GM19099 (cell line): ENCODE measurements around the gene SGCD.

Source experiments
- POLR2A ChIP-seq: IDR thresholded peaks from 3 replicates; pipeline ENCODE4 v1.6.1; 2011; ENCODE audit warnings: low read depth; ENCODE audit not compliant: insufficient read length; ENCODE audit errors: extremely low read depth

Gene SGCD

DNA sequence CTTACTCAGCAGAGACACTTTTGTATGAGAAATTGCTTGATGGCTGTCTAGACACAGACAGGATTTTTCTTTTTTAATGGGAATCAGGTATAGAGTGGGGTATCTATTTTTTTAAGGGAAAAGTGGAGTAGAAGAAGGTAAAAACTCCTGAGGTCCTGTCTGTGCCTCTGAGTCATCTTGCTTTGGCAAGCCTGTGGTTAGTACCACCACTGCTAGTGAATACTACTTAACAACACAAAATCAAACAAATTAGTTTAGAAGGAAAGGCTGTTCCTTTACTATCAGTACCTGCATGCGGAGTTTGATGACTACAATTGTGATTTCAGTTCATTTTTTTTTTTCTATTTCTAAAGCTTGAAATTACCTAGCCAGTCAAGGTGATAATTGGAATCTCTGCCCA, 372.2 kb downstream of the SGCD start:
- no peak for TF ChIP-seq POLR2A

DNA sequence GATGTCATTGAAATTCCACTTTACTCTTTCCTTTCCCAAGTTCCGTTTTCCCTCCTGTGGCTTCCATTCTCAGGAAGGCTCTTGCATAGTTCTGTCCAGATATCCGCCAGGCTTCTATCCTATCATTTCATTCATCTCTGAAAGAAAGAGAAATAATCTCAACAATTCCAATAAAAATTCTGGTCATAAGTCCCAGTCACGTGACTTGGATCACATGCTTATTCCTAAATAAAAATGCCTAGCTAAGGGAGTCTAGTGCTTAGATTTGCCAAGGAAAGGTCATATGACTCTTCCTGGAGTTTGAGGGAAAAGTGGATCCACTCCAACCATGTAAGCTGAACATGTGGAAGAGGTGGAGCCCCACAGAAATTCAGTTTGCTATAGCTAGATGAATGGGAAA, 377.2 kb downstream of the SGCD start:
- no peak for TF ChIP-seq POLR2A

DNA sequence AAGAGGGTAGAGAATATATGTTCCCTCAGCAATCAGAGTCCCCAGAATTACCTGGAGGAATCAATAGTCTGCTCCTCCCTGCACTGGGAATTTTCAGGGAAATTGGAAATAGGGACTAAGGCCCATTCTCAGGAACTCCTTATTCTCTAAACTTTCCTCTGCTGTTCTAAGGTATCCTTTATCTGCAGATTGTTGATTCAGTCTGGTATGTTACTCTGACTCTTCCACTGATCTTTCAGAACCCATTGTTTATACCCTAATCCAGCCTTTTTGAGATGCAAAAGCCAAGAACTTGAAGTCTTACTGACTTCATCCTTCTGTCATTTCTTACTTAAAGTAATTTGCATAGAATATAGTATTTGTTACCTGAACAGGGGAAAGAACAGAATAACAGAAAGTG, 379.7 kb downstream of the SGCD start:
- no peak for TF ChIP-seq POLR2A

DNA sequence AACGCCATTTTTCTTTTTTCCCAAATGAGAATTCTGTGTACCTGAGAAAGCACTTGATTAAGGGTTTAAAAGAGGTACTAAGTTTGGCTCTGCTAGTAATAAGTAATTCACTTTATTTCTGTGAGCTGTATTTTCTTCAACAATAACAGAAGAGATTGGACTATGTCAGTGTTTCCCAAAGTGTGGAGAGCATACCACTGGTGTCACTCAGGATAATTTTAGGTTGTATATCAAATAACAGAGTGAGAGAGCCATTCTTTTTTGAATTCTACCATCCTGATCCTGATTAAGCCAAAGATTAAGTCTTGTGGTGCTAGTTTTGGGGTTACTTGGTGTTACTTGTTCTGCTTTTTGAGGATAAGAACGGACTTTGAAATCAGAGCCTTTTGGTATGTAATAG, 380.8 kb downstream of the SGCD start:
- no peak for TF ChIP-seq POLR2A

DNA sequence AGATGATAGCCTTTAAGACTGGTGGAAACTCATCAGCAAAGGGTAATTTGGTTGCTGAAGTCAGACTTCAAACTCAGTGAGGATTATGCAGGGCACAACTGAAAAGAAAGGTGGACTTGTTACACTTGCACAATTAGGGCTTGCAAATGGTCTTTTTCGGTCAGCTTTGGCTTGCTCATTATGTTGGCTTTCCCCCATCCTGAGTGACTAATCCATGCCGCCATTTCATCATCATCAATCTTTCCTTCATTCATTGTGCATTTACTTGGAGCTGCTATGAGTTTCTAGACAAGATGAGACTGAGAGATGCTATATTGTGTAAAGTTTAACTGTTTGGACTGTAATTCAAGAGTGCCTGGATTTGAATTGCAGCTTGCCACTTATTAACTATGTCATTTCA, 388.3 kb downstream of the SGCD start:
- TF ChIP-seq POLR2A, result no peak

DNA sequence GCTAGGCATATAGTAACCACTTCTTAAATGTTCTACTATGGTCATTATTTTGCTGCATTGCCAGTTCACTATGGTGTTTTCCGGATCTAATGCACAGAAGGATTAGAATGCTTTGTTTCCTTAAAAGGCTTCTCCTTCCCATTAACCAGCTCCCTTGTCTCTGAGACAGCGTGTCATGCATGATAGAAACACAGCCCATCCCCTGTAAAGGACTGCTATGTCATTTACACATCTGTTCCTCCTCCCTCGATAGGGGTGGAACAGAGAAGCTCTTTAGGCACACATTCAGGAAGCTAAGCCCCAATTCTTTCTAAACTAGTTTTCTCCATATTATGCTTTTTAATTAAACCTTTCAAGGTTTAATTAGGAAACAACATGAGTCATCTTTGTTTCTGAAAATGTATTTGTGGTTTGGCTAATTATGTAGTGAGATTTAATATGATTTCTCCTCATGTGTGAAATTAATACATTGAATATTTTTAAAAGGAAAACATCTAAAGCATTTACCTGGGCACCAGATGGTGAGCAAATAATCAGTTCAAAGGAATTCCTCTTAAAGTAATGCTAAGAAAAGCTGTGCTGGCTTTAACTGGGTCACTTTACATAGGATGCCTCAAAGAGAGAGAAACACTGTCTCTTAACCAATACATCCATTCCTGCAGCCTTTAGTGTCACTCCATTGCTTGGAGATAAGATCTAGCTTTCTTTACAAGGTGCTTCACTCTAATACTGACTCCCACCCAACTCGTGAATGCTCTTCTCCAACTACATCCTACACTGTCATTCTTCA, 389.8 kb downstream of the SGCD start:
- no peak for TF ChIP-seq POLR2A

DNA sequence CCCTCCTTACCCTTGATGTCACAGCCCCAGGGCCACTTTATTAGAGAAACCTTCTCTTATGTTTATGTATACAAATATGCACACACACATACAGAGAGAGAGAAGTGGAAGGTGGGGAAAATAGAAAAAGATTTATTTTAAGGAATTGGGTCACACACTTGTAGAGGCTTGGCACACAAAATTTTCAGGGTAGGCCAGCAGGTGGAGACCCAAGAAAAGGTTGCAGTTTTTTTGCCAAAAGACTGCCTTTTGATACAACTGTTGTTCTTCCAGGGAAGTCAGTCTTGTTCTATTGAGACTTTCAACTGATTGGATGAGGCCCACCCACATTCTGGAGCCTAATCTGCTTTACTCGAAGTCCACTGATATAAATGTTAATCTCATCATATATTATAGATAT, 392.0 kb downstream of the SGCD start:
- no peak for TF ChIP-seq POLR2A

DNA sequence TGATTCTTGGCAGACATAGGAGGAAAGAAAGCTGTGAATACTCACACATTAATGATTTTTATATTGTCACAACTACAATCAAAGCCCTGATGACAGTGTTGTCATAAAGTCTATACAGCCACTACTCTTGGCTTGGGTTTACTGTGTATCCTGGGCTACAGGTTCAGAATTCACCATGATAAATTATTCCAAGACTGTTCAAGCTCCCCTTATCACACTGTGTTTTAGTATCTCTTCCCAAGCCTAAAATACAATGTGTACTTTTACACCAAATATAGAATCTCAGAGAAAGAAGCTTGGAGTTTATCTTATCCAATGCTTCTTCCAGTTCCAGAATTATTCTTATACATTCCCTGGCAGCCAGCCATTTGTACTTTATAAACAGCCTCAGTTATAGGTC, 395.4 kb downstream of the SGCD start:
- TF ChIP-seq POLR2A, result no peak

DNA sequence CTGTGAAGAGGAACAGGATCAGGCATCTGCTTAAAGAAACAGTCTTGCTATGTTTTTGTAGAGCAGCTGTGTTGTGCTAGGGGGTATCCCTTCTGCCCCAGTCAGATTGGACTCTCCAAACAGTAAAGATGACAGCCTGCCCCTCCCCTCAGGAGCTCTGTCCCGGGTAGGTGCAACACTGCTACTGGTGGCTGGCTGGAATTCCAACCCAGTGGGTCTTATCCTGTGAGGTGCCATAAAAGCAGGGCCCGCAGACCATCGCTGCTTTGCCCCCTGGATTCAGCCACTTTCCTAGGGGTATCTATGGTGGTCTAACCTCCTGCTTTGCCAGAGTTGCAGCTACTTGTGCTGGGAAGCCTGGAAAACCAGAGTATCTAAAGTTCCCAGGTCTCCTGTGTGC, 408.5 kb downstream of the SGCD start:
- TF ChIP-seq POLR2A, result no peak

DNA sequence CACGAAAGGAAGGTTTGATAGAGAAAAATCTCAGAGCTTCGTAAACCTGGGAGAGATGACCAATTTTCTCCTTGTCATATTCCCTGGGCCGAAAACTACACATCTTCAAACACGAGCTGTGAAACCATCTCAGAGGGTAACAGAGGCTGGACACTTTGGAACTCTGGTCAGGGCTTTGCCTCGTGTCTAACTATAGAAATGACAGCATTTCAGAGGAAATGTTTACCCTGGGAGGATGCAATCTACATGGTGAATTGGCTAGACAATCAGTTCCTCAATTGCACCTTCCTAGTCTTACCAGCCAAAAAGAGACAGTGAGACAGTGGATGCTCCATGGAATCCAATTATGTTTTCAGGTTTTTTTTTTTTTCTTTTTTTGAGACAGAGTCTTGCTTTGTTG, 414.6 kb downstream of the SGCD start:
- no peak for TF ChIP-seq POLR2A

DNA sequence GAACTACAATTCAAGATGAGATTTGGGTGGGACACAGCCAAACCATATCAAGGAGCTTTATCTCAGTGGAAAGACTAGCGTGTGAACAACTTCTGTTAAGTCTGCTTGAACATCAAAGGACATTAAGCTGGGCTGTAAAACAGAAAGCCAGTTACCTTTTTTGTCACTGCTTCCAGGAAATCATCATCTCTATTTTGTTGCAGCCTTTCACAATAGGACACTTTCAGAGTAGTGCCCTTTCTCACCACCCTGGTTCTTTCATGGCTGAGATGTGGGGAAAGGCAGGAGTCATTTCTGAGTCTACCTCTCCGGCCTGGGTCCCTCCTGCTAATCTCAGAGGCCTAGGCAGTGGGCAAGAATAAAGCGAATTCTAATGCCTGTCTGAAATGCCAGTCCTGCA, 426.9 kb downstream of the SGCD start:
- no peak for TF ChIP-seq POLR2A

DNA sequence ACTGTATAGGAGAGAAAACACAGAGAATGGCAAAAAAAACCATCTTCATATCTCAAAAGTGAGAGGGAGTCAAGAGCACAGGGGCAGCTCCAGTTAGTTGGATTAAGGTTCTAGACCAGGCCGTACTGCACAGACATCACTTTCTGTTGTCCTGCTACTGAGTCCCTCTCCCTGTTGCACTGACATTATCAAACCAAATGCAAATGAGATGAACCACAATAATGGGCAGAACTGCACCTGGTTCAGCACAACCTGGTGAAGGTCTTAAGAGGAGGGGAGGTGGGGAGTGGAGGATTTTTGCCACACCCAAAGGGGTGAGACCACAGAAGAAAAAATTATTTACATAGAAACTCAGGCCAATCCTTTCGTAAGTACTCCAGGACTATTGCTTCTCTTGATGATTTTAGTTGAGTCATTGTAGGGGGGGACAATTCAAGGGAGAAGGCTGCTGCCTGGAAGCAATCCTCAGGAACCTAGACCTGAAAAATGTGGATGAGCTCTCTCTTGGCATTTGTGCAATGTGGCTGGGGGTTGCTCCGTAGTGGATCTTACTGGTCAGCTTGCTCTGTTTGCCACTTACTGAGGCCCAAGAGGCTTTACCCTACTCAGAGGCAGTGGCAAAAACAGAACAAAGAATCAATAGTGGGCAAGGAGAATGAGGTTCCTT, 428.6 kb downstream of the SGCD start:
- no peak for TF ChIP-seq POLR2A

DNA sequence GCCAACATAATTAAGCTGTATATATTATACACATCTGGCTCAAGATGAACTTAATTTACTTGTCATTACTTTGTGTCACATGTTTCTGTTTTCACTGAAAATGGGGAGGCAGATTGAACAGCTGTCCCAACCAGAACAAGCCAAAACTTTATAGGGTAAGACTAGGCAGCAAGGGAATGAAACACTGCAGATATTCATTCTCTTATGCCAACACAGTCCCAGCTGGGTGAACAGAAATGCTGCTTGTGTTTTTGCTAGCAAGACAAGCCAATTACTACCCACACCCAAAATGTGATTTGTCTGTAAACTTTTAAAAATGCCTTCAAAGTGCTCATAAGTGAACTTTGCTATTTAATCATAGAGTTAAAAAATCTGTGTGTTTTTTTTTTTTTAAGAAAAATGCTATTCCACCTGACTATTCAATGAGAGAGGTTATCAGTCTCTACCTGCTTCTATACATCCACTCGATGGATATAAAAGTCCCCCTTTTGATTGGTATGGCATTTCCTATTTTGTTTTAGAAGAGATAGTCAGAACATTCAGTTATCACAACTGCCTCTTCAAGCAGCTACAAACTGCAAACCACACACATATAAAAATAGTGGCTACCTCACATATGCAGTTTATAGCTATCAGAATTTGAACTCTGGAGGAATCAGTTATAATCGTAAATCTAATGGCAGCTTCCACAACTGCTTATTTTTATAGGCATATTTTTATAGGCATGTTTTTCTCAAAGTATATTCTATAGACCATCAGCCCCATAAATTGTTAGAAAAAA, 431.2 kb downstream of the SGCD start:
- no peak for TF ChIP-seq POLR2A

DNA sequence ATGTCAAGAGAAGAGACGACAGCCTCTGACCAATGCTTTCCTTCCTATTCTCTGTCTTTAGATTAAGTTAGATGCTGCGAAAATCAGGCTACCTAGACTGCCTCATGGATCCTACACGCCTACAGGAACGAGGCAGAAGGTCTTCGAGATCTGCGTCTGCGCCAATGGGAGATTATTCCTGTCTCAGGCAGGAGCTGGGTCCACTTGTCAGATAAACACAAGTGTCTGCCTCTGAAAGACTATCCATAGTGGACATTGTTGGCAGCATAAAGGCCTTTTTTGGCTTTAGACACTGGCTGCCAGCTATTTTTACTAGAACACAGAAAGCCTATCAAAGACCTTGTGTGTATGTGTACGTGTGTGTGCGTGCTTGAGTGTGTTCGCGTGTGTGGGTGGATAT, 432.2 kb downstream of the SGCD start:
- no peak for TF ChIP-seq POLR2A

DNA sequence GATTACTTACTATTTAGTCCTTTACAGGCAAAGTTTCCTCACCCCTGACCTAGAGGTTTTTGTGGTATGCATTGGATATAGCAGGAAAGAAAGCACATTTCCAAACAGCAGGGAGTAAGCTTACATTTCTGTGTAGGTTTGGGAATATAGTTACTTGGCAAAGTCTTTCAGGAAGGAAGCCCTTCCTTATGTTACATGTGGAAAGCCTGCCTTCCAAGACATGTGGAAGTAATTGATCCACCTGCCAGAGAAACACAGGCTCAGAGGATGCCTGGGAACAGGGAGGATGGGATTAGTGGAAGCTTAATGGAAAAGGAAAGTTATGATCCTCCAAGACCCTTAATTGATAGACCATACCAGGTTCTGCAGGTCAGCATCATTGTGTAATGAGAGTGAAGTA, 435.8 kb downstream of the SGCD start:
- no peak for TF ChIP-seq POLR2A

DNA sequence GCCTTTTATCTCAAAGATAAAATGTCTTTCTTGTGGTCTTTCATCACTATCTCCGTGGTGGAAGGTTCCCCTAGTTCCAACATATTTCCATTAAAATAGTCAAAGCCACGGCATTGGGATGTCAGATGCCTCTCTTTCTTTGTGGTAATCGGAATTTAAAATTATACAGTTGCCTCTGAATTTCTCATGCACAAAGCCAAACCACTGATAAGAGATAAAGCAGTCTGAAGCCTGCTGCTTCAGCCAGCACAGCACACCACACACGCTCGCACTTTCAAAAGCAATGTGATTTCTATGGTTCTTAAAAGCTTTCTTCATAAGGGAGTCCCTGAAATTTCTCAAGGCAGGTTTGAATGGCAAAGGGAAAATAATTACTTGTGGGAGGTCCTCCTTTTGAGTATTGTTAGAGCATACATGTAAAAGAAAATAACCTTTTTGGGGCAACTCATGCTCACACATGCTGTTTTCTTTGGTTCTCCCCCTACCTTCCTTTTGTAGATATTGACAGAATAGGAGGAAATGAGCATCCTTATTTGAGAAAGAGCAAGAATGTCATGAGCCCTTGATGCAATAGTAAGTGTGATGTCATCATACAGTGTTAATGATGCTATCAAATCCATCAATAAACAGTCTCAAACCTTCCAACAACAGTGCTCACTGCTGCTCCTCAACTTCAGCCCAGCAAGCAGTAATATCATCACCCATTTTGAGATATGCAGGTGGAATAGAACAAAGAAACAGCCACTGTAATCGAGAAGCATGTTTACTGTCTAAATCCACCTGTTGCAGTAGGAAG, 437.4 kb downstream of the SGCD start:
- TF ChIP-seq POLR2A, result no peak

DNA sequence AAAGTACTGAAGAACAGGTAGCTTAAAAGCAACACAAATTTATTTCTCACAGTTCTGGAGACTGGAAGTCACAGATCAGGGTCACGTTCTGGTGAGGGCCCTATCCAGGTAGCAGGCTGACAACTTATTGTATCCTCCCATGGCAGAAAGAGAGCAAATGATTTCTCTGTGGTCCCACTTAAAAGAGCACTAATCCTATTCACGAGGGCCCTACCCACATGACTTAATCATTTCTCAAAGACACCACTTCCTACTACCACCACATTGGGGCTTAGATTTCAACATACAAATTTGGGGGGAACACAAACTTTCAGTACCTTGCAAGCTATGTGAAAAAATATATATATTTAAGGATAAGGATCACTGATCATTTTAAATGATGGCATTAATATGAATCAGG, 447.3 kb downstream of the SGCD start:
- TF ChIP-seq POLR2A, result no peak
